SK-N-MC (cell line): ENCODE results near the gene MPHOSPH8.

ENCODE experiments used
- EZH2 ChIP-seq: fragments of 200-600 bp; sonication (generic); IDR thresholded peaks from one replicate; pipeline ENCODE4 v1.6.1; 2017; ENCODE audit warnings: antibody characterized with exemption
- FOXP2 ChIP-seq: optimal IDR thresholded peaks from 2 replicates; pipeline ENCODE3; 2011; ENCODE audit warnings: mild to moderate bottlenecking, moderate library complexity; ENCODE audit not compliant: insufficient read depth; ENCODE audit errors: extremely low read length, control extremely low read depth
- POLR2AphosphoS5 ChIP-seq: IDR thresholded peaks from 2 replicates; pipeline ENCODE4 v1.6.1; 2012; ENCODE audit warnings: mild to moderate bottlenecking, low read depth, low read length, borderline replicate concordance

- TF ChIP-seq EZH2 (no peak), POLR2AphosphoS5 (no peak), FOXP2 (no peak)
Observed at GRCh38 chr13:19661561-19661960, 28.1 kb downstream of the MPHOSPH8 start.
